Daoy (cell line): ENCODE data around the gene CPNE6. TPM values are rescaled to one million over a fixed set of nuclear protein-coding genes. Genes with fewer than 3 reads are reported as not detected.

ENCODE experiments used
- total RNA-seq: library from RNA; depleted of rRNA; stranded (reverse); fragments of >200 nt; shearing (Covaris generic); gene quantifications from 2 replicates; pipeline ENCODE4 v1.2.3, GENCODE V29; 2014; rRNA removed

Gene CPNE6
- total RNA-seq, 1 experiment from 2014 or later: not detected

Other genes starting within 250 kb of the CPNE6 start
- 32.0 and 52.7 TPM in 2 replicates for gene DHRS4, start 117.8 kb upstream of the CPNE6 start, total RNA-seq
- 10.7 and 18.7 TPM in 2 replicates for gene DHRS4L2, start 82.6 kb upstream of the CPNE6 start, total RNA-seq
- gene CARMIL3, start 19.6 kb upstream of the CPNE6 start, total RNA-seq: under 0.01 TPM in 1 of 2 replicates, not detected in the other
- 6.6 and 12.6 TPM in 2 replicates for gene PCK2, start 22.7 kb downstream of the CPNE6 start, total RNA-seq
- 68.9 and 75.2 TPM in 2 replicates for gene DCAF11, start 43.2 kb downstream of the CPNE6 start, total RNA-seq
- 3.1 and 5.9 TPM in 2 replicates for gene NRL, start 43.4 kb downstream of the CPNE6 start, total RNA-seq
- gene FITM1, start 59.1 kb downstream of the CPNE6 start, total RNA-seq: 2.7 TPM in 1 of 2 replicates, not detected in the other
- gene PSME1, start 64.6 kb downstream of the CPNE6 start, total RNA-seq: 191 and 208 TPM in 2 replicates
- gene EMC9, start 70.0 kb downstream of the CPNE6 start, total RNA-seq: 25.4 and 46.5 TPM in 2 replicates
- 241 and 245 TPM in 2 replicates for gene PSME2, start 75.0 kb downstream of the CPNE6 start, total RNA-seq
- gene RNF31, start 75.9 kb downstream of the CPNE6 start, total RNA-seq: 49.7 and 68.1 TPM in 2 replicates
- gene IRF9, start 89.7 kb downstream of the CPNE6 start, total RNA-seq: 7.9 and 25.5 TPM in 2 replicates
- gene REC8, start 100.5 kb downstream of the CPNE6 start, total RNA-seq: not detected in 2 replicates
- gene IPO4, start 117.3 kb downstream of the CPNE6 start, total RNA-seq: 165 and 275 TPM in 2 replicates
- gene TM9SF1, start 123.9 kb downstream of the CPNE6 start, total RNA-seq: 91.9 and 98.7 TPM in 2 replicates
- gene TSSK4, start 134.1 kb downstream of the CPNE6 start, total RNA-seq: not detected in 2 replicates
- gene CHMP4A, start 141.9 kb downstream of the CPNE6 start, total RNA-seq: 60.1 and 89.8 TPM in 2 replicates
- 12.7 and 18.9 TPM in 2 replicates for gene MDP1, start 144.5 kb downstream of the CPNE6 start, total RNA-seq
- 308 and 348 TPM in 2 replicates for gene NEDD8, start 160.8 kb downstream of the CPNE6 start, total RNA-seq
- 83.3 and 112 TPM in 2 replicates for gene GMPR2, start 161.4 kb downstream of the CPNE6 start, total RNA-seq
- gene TINF2, start 171.1 kb downstream of the CPNE6 start, total RNA-seq: 34.6 and 48.3 TPM in 2 replicates
- gene TGM1, start 191.6 kb downstream of the CPNE6 start, total RNA-seq: 0.69 and 2.6 TPM in 2 replicates
- gene RABGGTA, start 200.0 kb downstream of the CPNE6 start, total RNA-seq: 21.5 and 22.1 TPM in 2 replicates
- gene DHRS1, start 228.2 kb downstream of the CPNE6 start, total RNA-seq: 1.7 and 4.9 TPM in 2 replicates
- gene NOP9, start 228.3 kb downstream of the CPNE6 start, total RNA-seq: 15.8 and 17.1 TPM in 2 replicates
- 0.06 TPM in 1 of 2 replicates, not detected in the other for gene CIDEB, start 236.4 kb downstream of the CPNE6 start, total RNA-seq
- gene LTB4R2, start 238.6 kb downstream of the CPNE6 start, total RNA-seq: 6.9 and 16.7 TPM in 2 replicates
- gene LTB4R, start 239.9 kb downstream of the CPNE6 start, total RNA-seq: 2.5 and 6.3 TPM in 2 replicates